Breast epithelium (tissue), 3 donors: Measurements from ENCODE around the gene FAM9C.

ENCODE experiments used
- POLR2A ChIP-seq: fragments of 450-650 bp; IDR thresholded peaks from one replicate; pipeline ENCODE4 v1.6.1; 2016; ENCODE audit warnings: antibody characterized with exemption, mild to moderate bottlenecking, moderate library complexity
- TF ChIP-seq, protein P1 (sequence below), 3 donors: fragments of 450-650 bp; IDR thresholded peaks; one replicate each; pipeline ENCODE4 v1.5.1; 2016 to 2017; ENCODE audit warnings: antibody characterized with exemption in 3 of 3, mild to moderate bottlenecking in 3 of 3, moderate library complexity in 3 of 3

- TF ChIP-seq, protein P1, sequence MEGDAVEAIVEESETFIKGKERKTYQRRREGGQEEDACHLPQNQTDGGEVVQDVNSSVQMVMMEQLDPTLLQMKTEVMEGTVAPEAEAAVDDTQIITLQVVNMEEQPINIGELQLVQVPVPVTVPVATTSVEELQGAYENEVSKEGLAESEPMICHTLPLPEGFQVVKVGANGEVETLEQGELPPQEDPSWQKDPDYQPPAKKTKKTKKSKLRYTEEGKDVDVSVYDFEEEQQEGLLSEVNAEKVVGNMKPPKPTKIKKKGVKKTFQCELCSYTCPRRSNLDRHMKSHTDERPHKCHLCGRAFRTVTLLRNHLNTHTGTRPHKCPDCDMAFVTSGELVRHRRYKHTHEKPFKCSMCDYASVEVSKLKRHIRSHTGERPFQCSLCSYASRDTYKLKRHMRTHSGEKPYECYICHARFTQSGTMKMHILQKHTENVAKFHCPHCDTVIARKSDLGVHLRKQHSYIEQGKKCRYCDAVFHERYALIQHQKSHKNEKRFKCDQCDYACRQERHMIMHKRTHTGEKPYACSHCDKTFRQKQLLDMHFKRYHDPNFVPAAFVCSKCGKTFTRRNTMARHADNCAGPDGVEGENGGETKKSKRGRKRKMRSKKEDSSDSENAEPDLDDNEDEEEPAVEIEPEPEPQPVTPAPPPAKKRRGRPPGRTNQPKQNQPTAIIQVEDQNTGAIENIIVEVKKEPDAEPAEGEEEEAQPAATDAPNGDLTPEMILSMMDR (IDR thresholded peaks at IDR 0.05): no peak
- no peak for TF ChIP-seq POLR2A
Observed at GRCh38 chrX:13067773-13068172, 23.4 kb upstream of the FAM9C start.
